Measurements from ENCODE around the gene PTAR1.

The PTAR1 gene

GRCh38 chr9:69672596-69673310 lies 87.1 kb downstream of the PTAR1 start:
- peak; percentile 69 for DNase-seq

- DNase-seq = peak; percentile 38
Observed at GRCh38 chr9:69671879-69672595, 87.8 kb downstream of the PTAR1 start, which contains the start of gene APBA1. Gene APBA1, minus strand, starts transcription at chr9:69672371.

- DNase-seq = no peak
Observed at GRCh38 chr9:69671311-69671878, 88.4 kb downstream of the PTAR1 start.

GRCh38 chr9:69667306-69667705 lies 92.5 kb downstream of the PTAR1 start:
- DNase-seq = no peak

- no peak for DNase-seq
Observed at GRCh38 chr9:69660304-69660703, 99.5 kb downstream of the PTAR1 start.

Measured in activated CD4-positive, CD25-positive, alpha-beta regulatory T cell treated with anti-CD3 and anti-CD28 coated beads, Interleukin-2, amount 50 U/mL, for 72 hours (primary cell).